ENCODE measurements around the gene MEIS1.

Gene MEIS1

GRCh38 chr2:66568650-66569300 is 133.8 kb downstream of the MEIS1 start:
- DNase-seq = no peak

- DNase-seq = peak; percentile 75 to 95 (median 94)
These were observed 134.5 kb downstream of the MEIS1 start for GRCh38 chr2:66569321-66569851.

- DNase-seq = no peak
These were observed 135.0 kb downstream of the MEIS1 start for GRCh38 chr2:66569974-66570373.

GRCh38 chr2:66570471-66570870 is 135.5 kb downstream of the MEIS1 start:
- peak; percentile 19 to 84 (median 22) for DNase-seq

- DNase-seq = peak in 1 of 3 experiments; percentile 61
These were observed 137.0 kb downstream of the MEIS1 start for GRCh38 chr2:66571918-66572317.

- DNase-seq = no peak
These were observed 137.5 kb downstream of the MEIS1 start for GRCh38 chr2:66572391-66572790.

GRCh38 chr2:66573416-66573815 is 138.5 kb downstream of the MEIS1 start:
- peak in 2 of 3 experiments; percentile 85 to 95 for DNase-seq

- DNase-seq = peak in 2 of 3 experiments; percentile 85 to 95
These were observed 138.9 kb downstream of the MEIS1 start for GRCh38 chr2:66573821-66574233.

- peak; percentile 78 to 94 (median 88) for DNase-seq
These were observed 140.0 kb downstream of the MEIS1 start for GRCh38 chr2:66574701-66575624.

- DNase-seq = no peak
These were observed 140.8 kb downstream of the MEIS1 start for GRCh38 chr2:66575625-66576310.

- no peak for DNase-seq
These were observed 141.3 kb downstream of the MEIS1 start for GRCh38 chr2:66576311-66576560.

- no peak for DNase-seq
These were observed 141.8 kb downstream of the MEIS1 start for GRCh38 chr2:66576561-66577320.

- no peak for DNase-seq
These were observed 142.6 kb downstream of the MEIS1 start for GRCh38 chr2:66577321-66578053.

GRCh38 chr2:66578054-66578686 is 143.2 kb downstream of the MEIS1 start:
- peak in 1 of 3 experiments; percentile 59 for DNase-seq

GRCh38 chr2:66578687-66579106 is 143.8 kb downstream of the MEIS1 start:
- peak in 1 of 3 experiments; percentile 76 for DNase-seq

- no peak for DNase-seq
These were observed 144.5 kb downstream of the MEIS1 start for GRCh38 chr2:66579186-66580126.

GRCh38 chr2:66580166-66581049 is 145.5 kb downstream of the MEIS1 start:
- DNase-seq = no peak

- no peak for DNase-seq
These were observed 146.6 kb downstream of the MEIS1 start for GRCh38 chr2:66581339-66582103.

All from NCI-H1417 (cell line).